GM23338 (cell line): ENCODE results near the gene S100Z.

Source experiments
- CREB1 ChIP-seq: fragments of 250-450 bp; sonication (Bioruptor Pico); IDR thresholded peaks from 2 replicates; pipeline ENCODE4 v1.5.0; 2020; ENCODE audit warnings: low read depth, mild to moderate bottlenecking, moderate library complexity
- EZH2 ChIP-seq: fragments of 200-600 bp; sonication (generic); IDR thresholded peaks from one replicate; pipeline ENCODE4 v1.8.0; 2017; ENCODE audit warnings: antibody characterized with exemption, mild to moderate bottlenecking, low read depth; ENCODE audit not compliant: unreplicated experiment
- EZH2phosphoT487 ChIP-seq: fragments of 200-600 bp; sonication (generic); IDR thresholded peaks from one replicate; pipeline ENCODE4 v1.8.1; 2018; ENCODE audit warnings: antibody characterized with exemption; ENCODE audit not compliant: unreplicated experiment
- JUNB ChIP-seq: IDR thresholded peaks from one replicate; pipeline ENCODE4 v1.6.1; 2016; ENCODE audit warnings: antibody characterized with exemption; ENCODE audit not compliant: unreplicated experiment
- NANOG ChIP-seq: IDR thresholded peaks from 2 replicates; pipeline ENCODE4 v1.6.1; 2016; ENCODE audit warnings: antibody characterized with exemption, borderline replicate concordance
- POLR2AphosphoS5 ChIP-seq: IDR thresholded peaks from 2 replicates; pipeline ENCODE4 v1.6.1; 2016; ENCODE audit warnings: antibody characterized with exemption, low read depth
- REST ChIP-seq: IDR thresholded peaks from one replicate; pipeline ENCODE4 v1.6.1; 2018; ENCODE audit warnings: antibody characterized with exemption; ENCODE audit not compliant: unreplicated experiment
- STAT1 ChIP-seq: IDR thresholded peaks from one replicate; pipeline ENCODE4 v1.6.1; 2016; ENCODE audit warnings: antibody characterized with exemption; ENCODE audit not compliant: unreplicated experiment
- ZNF114 ChIP-seq: fragments of 250-450 bp; sonication (Bioruptor Pico); IDR thresholded peaks from 2 replicates; pipeline ENCODE4 v1.5.0; 2020; ENCODE audit warnings: mild to moderate bottlenecking, moderate library complexity
- ZNF331 ChIP-seq: fragments of 250-450 bp; sonication (Bioruptor Pico); IDR thresholded peaks from 2 replicates; pipeline ENCODE4 v1.5.0; 2020; ENCODE audit warnings: low read depth, mild to moderate bottlenecking, moderate library complexity
- TF ChIP-seq, protein P1 (sequence below), 2 experiments: fragments of 200-600 bp in 1 of 2; sonication (generic) in 1 of 2; conservative IDR thresholded peaks; 2 replicates each; pipeline versions ENCODE4 v1.5.1 to v1.6.1; 2016 to 2017; ENCODE audit warnings: antibody characterized with exemption in 2 of 2, low read depth in 2 of 2, mild to moderate bottlenecking in 2 of 2, moderate library complexity in 1 of 2
- TF ChIP-seq, protein P2 (sequence below): fragments of 250-450 bp; sonication (Bioruptor Pico); IDR thresholded peaks from 2 replicates; pipeline ENCODE4 v1.5.0; 2020; ENCODE audit warnings: mild to moderate bottlenecking, moderate library complexity
- TF ChIP-seq, protein P3 (sequence below): IDR thresholded peaks from 2 replicates; pipeline ENCODE4 v1.6.1; 2016; ENCODE audit warnings: antibody characterized with exemption

DNA sequence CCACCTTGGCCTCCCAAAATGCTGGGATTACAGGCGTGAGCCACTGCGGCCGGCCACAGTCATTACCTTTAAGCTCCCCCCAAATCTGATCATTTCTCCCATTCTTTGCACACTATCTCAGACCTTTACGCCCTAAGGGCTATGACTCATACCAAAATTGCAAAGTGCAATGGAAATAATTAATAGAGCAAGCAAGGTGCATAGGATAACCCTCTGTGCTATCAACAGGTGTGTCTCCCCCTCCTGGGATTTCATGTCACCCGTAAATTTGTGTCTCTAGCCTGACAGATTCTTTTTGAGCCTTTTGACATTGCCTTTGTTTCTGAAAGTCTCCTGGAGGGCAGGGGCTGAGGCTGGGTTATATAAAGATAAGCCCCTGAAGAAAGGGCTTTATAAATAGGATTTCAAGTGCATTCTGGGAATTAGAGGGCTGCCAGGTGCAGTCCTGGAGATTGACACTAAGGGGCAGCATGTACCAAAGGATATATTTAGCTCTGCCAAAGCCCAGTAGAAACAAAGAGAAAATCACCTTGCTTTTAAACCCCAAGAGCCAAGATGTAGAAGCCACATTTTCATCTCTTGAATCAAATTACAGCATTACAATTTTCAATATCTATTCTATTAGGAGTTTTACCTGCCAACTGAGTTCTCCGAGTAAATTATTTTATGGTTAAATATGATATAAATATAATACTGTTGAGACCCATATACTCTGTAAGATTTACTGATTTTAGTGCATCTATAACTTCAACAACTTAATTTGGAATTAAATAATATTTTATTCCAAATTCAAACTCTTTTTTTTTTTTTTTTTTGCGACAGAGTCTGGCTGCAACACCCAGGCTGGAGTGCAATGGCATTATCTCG is 18.2 kb downstream of the S100Z start:
- TF ChIP-seq, protein P1, sequence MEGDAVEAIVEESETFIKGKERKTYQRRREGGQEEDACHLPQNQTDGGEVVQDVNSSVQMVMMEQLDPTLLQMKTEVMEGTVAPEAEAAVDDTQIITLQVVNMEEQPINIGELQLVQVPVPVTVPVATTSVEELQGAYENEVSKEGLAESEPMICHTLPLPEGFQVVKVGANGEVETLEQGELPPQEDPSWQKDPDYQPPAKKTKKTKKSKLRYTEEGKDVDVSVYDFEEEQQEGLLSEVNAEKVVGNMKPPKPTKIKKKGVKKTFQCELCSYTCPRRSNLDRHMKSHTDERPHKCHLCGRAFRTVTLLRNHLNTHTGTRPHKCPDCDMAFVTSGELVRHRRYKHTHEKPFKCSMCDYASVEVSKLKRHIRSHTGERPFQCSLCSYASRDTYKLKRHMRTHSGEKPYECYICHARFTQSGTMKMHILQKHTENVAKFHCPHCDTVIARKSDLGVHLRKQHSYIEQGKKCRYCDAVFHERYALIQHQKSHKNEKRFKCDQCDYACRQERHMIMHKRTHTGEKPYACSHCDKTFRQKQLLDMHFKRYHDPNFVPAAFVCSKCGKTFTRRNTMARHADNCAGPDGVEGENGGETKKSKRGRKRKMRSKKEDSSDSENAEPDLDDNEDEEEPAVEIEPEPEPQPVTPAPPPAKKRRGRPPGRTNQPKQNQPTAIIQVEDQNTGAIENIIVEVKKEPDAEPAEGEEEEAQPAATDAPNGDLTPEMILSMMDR (conservative IDR thresholded peaks at IDR 0.05; ENCODE audit: low read depth in 2 of 2) = peak; percentile 83 to 98
- no peak for TF ChIP-seq EZH2phosphoT487
- no peak for TF ChIP-seq REST
- no peak for TF ChIP-seq POLR2AphosphoS5
- TF ChIP-seq EZH2 = no peak
- TF ChIP-seq, protein P2, sequence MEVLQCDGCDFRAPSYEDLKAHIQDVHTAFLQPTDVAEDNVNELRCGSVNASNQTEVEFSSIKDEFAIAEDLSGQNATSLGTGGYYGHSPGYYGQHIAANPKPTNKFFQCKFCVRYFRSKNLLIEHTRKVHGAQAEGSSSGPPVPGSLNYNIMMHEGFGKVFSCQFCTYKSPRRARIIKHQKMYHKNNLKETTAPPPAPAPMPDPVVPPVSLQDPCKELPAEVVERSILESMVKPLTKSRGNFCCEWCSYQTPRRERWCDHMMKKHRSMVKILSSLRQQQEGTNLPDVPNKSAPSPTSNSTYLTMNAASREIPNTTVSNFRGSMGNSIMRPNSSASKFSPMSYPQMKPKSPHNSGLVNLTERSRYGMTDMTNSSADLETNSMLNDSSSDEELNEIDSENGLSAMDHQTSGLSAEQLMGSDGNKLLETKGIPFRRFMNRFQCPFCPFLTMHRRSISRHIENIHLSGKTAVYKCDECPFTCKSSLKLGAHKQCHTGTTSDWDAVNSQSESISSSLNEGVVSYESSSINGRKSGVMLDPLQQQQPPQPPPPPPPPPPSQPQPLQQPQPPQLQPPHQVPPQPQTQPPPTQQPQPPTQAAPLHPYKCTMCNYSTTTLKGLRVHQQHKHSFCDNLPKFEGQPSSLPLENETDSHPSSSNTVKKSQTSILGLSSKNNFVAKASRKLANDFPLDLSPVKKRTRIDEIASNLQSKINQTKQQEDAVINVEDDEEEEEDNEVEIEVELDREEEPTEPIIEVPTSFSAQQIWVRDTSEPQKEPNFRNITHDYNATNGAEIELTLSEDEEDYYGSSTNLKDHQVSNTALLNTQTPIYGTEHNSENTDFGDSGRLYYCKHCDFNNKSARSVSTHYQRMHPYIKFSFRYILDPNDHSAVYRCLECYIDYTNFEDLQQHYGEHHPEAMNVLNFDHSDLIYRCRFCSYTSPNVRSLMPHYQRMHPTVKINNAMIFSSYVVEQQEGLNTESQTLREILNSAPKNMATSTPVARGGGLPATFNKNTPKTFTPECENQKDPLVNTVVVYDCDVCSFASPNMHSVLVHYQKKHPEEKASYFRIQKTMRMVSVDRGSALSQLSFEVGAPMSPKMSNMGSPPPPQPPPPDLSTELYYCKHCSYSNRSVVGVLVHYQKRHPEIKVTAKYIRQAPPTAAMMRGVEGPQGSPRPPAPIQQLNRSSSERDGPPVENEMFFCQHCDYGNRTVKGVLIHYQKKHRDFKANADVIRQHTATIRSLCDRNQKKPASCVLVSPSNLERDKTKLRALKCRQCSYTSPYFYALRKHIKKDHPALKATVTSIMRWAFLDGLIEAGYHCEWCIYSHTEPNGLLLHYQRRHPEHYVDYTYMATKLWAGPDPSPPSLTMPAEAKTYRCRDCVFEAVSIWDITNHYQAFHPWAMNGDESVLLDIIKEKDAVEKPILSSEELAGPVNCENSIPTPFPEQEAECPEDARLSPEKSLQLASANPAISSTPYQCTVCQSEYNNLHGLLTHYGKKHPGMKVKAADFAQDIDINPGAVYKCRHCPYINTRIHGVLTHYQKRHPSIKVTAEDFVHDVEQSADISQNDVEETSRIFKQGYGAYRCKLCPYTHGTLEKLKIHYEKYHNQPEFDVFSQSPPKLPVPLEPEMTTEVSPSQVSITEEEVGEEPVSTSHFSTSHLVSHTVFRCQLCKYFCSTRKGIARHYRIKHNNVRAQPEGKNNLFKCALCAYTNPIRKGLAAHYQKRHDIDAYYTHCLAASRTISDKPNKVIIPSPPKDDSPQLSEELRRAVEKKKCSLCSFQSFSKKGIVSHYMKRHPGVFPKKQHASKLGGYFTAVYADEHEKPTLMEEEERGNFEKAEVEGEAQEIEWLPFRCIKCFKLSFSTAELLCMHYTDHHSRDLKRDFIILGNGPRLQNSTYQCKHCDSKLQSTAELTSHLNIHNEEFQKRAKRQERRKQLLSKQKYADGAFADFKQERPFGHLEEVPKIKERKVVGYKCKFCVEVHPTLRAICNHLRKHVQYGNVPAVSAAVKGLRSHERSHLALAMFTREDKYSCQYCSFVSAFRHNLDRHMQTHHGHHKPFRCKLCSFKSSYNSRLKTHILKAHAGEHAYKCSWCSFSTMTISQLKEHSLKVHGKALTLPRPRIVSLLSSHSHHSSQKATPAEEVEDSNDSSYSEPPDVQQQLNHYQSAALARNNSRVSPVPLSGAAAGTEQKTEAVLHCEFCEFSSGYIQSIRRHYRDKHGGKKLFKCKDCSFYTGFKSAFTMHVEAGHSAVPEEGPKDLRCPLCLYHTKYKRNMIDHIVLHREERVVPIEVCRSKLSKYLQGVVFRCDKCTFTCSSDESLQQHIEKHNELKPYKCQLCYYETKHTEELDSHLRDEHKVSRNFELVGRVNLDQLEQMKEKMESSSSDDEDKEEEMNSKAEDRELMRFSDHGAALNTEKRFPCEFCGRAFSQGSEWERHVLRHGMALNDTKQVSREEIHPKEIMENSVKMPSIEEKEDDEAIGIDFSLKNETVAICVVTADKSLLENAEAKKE = no peak
- TF ChIP-seq CREB1 (CRISPR knock-in tag) = no peak
- no peak for TF ChIP-seq NANOG
- no peak for TF ChIP-seq ZNF331 (CRISPR knock-in tag)
- no peak for TF ChIP-seq STAT1
- TF ChIP-seq JUNB = no peak
- no peak for TF ChIP-seq ZNF114 (CRISPR knock-in tag)
- TF ChIP-seq, protein P3, sequence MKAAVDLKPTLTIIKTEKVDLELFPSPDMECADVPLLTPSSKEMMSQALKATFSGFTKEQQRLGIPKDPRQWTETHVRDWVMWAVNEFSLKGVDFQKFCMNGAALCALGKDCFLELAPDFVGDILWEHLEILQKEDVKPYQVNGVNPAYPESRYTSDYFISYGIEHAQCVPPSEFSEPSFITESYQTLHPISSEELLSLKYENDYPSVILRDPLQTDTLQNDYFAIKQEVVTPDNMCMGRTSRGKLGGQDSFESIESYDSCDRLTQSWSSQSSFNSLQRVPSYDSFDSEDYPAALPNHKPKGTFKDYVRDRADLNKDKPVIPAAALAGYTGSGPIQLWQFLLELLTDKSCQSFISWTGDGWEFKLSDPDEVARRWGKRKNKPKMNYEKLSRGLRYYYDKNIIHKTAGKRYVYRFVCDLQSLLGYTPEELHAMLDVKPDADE = no peak
